ENCODE measurements around the gene CAMTA1.

Gene CAMTA1

DNA sequence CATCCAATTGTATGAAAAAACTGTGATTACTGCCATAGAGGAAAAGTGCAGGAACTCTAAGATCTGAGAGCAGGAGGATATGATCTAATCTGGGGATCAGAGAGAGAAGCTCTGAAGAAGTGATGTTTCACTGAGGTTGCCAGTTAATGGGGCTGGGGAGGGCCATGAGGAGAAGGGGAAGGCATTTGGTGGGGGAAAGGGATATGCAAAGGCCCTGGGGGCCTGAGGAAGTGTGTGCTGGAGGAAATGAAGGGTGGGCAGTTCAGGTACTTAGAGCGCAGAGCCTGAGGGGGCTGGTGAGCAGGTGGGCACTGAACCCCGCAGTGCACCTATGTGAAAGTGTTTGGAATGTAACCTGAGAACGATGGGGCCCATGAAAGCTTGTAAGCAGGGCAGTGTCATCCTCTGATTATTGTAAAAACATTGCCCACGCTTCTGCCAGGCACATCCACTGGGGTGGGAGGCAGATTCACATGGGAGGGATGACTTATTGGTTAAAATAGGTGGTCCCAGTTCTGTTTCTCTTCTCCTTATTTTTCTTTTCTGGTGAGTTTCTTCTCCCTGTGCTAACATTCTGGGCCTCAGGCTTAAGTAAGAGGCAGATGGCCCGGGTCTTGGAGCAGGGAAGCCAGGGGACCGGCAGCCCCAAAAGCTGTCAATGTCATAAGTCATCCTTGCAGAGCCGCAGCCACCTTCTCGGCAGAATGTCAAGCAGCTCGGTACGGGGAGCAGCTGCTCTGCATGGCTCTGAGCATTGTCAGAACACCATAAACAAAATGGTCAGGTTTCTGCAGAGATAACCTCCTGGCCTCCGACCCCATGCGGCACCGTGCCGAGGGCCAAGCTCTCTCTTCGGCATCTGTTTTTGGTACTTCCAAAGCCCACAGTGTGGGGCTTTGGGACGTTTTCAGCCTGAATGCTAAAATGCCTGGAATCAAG is 493.8 kb downstream of the CAMTA1 start:
- DNase-seq = peak; percentile 65

DNA sequence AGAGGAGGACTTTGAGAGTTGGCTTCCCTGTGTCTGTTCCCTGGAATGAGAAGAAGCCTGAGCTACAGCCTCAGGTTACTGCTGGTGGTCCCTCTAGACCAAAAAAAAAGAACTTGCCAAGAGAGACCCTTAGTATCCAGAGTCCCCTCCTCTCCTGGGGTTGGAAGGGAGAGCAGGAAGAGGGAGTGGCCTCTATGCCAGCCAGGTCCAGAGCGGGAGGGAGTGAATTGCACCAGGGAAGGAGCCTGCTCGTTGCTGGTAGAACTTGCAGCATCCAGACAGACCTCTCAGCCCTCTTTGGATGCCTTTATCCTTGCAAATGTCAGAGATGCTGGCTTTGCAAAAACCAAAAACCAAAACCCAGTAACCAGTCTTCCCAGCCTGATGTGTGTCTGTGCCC is 494.5 kb downstream of the CAMTA1 start:
- no peak for DNase-seq

GRCh38 chr1:7280347-7280960 is 495.2 kb downstream of the CAMTA1 start:
- DNase-seq = no peak

DNA sequence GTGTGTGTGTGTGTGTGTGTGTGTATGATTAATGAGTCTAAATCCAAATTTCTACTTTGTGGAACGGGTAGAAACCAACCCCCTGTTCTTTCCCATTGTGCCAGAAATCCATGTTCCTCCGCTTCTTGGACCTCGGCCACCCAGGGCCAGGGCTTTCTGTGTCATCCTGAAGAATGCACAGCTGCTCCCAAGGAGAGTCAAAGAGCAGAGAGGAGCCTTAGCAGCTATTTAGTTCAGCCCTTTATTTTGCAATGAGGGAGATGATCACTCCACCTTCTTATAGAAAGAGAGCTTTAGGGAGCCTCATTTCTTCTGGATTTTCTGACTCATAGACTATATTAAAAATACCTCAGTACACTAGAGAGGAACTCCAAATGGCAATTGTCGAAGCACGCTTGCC is 496.6 kb downstream of the CAMTA1 start:
- DNase-seq = no peak

- no peak for DNase-seq
Observed at GRCh38 chr1:7284839-7285435, 499.7 kb downstream of the CAMTA1 start.

DNA sequence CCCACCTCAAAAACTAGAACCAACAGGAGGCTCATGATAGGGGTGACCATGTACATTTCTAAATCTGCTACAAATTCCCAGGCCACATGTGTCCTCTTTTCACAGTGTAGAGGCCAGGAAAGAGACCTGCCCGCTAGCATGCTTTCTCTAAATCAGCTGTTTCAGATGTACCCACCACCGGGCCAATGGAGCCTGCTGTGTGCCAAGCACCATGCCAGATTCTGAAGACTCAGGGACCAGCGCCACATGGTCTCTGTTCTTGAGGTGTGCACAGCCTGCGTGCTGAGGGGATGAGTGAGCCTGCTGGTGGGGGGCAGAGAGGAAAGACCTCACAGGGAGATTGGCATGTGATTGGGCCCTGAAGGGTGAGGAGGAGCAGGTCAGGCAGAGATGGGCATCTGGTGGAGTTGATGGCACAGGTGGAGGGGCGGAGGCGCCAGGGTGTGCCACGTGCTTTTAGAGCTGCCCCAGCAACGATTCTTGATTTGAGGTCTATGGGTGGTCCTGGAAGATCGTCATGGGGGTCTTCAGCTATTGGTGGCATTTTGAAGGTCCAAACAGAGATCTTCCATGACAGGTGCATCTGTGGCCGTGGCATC is 500.7 kb downstream of the CAMTA1 start:
- no peak for DNase-seq

DNA sequence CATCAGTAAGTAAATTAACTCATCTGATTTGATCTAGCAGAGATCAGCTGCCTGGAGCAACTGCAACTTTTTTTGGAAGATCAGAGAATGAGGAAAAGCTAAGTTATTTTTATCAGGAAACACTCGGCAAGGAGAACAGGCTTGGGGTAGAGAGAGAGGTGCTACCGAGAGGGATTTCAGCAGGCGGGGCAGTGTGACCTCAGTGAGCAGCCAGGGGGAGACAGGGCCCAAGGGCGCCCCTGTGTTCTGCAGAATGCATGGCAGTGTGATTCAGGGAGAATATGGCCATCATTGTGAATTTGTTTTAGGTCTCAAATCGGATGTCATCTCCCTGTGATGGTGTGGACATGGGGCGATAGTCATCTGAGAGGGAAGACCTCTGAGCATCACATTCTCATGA is 501.8 kb downstream of the CAMTA1 start:
- no peak for DNase-seq

GRCh38 chr1:7288992-7289391 is 503.7 kb downstream of the CAMTA1 start:
- no peak for DNase-seq

DNA sequence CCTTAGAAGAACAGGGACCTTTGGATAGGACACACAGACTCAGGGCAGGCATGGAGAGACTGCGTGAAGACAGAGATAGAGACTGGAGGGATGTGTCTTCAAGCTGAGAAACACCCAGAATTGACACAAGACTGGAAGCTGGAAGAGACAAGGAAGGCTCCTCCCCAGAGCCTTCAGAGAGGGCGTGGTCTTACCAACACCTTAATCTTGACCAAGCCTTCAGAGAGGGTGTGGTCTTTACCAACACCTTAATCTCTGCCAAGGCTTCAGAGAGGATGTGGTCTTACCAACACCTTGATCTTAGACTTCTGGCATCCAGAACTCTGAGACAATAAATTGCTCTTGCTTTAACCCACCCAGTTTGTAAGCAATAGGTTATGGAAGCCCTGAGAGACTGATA is 504.4 kb downstream of the CAMTA1 start:
- no peak for DNase-seq

- DNase-seq = no peak
Observed at GRCh38 chr1:7290971-7291970, 506.0 kb downstream of the CAMTA1 start.

DNA sequence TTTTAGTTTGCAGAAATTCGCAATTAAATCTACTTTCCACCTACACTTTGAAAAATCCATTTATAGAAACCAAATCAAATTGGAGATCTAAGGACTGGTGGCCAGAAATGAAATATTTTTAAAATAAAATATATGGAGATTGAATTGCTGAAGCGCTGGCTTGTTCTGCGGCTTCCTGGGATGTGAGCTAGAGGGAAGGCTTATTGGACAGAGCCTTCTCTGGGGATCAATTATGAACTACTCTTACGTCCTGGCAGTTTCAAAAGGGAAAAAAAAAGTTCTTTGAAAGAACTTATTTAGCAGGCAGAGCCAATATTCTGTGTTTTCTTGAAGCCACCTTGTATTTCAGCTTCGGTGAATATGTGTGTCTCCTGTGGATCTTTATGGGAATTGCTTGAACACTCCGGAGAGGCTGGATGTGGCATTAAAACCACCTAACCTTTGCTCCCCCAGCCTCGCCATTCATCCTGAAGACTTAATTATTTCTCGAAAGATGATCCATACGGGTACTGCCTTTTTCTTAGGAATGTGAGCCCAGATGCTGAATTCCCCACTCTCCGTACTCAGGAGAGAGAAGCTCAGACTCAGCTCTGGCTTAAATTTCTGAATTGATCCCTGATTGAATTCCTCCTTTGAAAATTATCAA is 506.9 kb downstream of the CAMTA1 start:
- DNase-seq = no peak

- no peak for DNase-seq
Observed at GRCh38 chr1:7292714-7293419, 507.6 kb downstream of the CAMTA1 start.

GRCh38 chr1:7293702-7294629 is 508.7 kb downstream of the CAMTA1 start:
- DNase-seq = no peak

DNA sequence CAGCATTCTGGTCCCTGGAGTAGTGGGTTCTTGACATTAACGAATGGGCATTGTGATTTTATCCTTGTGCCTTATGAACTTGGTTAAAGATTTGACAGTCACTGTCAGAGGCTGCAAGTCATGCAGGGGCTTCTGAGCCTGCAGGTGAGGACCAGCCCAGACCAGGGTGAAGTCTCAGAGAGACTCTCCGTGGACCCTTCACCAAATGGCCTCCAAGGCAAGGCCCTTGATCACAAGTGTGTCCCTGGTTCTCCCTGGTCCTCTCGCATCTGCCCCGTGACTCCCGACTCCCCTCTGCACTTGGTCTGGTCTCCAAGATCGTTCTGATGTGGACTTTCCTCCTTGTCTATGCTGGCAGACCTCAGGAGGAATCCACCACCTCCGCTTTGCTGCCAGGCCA is 509.4 kb downstream of the CAMTA1 start:
- DNase-seq = no peak

- DNase-seq = no peak
Observed at GRCh38 chr1:7295946-7296345, 510.7 kb downstream of the CAMTA1 start.

GRCh38 chr1:7296968-7297367 is 511.7 kb downstream of the CAMTA1 start:
- DNase-seq = no peak

DNA sequence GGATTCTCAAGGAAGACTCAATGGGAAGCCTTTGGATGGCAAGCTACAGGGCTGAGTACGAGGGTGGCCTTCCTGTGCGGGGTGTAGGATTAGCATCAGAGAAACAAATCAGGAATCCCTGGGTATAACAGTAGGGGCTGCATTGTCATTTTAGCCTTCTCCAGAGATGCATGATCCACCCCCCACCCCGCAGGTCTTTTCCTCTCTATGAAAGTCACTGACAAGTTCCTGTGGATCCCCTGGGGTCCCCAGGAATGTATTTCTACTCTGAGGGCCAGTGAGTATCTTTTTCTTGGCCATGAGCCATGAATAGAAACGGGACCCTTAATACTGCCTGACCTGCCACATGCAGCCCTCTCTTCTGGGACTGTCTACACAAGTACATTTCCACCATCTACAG is 512.9 kb downstream of the CAMTA1 start:
- no peak for DNase-seq

DNA sequence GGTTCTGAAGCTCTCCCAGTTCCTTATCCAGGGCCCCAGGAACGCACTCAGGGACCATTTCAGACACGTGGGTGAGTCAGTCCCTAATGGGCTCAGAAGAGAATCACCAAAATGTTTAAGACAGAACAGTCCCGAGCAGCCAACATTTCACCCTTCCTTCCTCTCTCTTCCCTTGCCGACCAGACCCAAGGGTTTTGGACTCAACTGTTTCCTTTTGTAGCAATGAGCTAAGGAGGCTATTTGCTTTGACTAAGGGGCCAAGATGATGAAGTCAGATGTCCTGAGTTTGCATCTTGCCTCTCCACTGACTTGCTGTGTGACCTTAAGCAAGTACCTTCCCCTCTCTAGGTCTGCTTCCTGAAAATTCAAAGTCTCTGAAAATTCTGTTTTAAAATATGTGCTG is 513.5 kb downstream of the CAMTA1 start:
- no peak for DNase-seq

DNA sequence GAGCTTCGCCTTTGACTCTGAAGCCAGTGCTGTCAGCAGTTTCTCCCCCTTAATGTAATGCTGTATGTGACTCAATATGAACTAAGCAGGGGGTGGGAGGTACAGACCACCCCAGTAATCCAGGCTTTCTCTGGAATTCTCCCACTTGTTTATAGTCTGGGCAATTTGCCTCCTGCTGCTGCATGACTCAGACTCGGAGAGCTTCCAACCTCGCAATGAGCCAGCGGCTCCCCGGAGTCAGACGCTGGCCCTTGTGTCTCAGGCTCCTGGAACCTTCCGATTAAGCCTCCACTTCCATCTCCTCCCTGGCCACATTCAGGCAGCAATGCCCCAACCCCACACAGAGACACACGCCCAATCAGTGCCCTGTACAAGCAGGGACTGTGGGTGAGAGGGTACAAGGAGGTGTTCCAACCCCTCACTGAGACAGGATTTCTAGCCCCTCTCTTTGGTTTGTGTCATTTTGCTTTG is 514.1 kb downstream of the CAMTA1 start:
- no peak for DNase-seq

GRCh38 chr1:7299994-7300393 is 514.7 kb downstream of the CAMTA1 start:
- no peak for DNase-seq

Measured in NCI-H510A (cell line).